NB4 (cell line): ENCODE results near the gene ALDH5A1.

ENCODE experiments used
- CTCF ChIP-seq: IDR thresholded peaks from one replicate; pipeline ENCODE4 v1.5.1; 2012; ENCODE audit warnings: low read depth, low read length
- MAX ChIP-seq: IDR thresholded peaks from 2 replicates; pipeline ENCODE4 v1.6.1; 2011; ENCODE audit warnings: low read depth, low read length

GRCh38 chr6:24494821-24495795, at the start of gene ALDH5A1:
- TF ChIP-seq CTCF (peak; percentile 17), MAX (peak; percentile 87)
